Peyer's patch (tissue), 4 donors: ENCODE data around the gene EIF1AX. TPM values are rescaled to one million over a fixed set of nuclear protein-coding genes. Genes with fewer than 3 reads are reported as not detected.

Experiments
- DNase-seq, 3 donors: peaks; one replicate each; pipeline ENCODE4 v3.0.0-alpha.2; 2017 to 2019
- H3K27ac ChIP-seq, 4 donors: fragments of 200-600 bp; sonication (generic); one replicate each; pipeline ENCODE4 v1.5.1; 2016 to 2019
- H3K27me3 ChIP-seq, 2 donors: fragments of 200-600 bp; sonication (generic); one replicate each; pipeline ENCODE4 v1.5.1; 2019
- H3K36me3 ChIP-seq, 3 donors: fragments of 200-600 bp; sonication (generic); one replicate each; pipeline ENCODE4 v1.5.1; 2016 to 2019
- H3K4me1 ChIP-seq, 4 donors: fragments of 200-600 bp; sonication (generic); one replicate each; pipeline ENCODE4 v1.5.1; 2016 to 2019
- H3K4me3 ChIP-seq, 4 donors: fragments of 200-600 bp; sonication (generic); 1 replicate in 3 of 4; 2 replicates in 1 of 4; pipeline ENCODE4 v1.5.1; 2016 to 2019; ENCODE audit warnings: mild to moderate bottlenecking in 1 of 4
- H3K9me3 ChIP-seq, 4 donors: fragments of 200-600 bp; sonication (generic); one replicate each; pipeline ENCODE4 v1.5.1; 2016 to 2019; ENCODE audit warnings: mild to moderate bottlenecking in 1 of 4
- CTCF ChIP-seq, 6 experiments: fragments of 450-650 bp in 4 of 6; fragments of 200-600 bp in 2 of 6; sonication (generic) in 1 of 6; IDR thresholded peaks; one replicate each; pipeline ENCODE4 v1.5.1; 2017 to 2019; ENCODE audit warnings: antibody characterized with exemption in 6 of 6, mild to moderate bottlenecking in 3 of 6, moderate library complexity in 1 of 6
- POLR2A ChIP-seq, 2 donors: fragments of 450-650 bp; IDR thresholded peaks; one replicate each; pipeline ENCODE4 v1.5.1; 2017; ENCODE audit warnings: antibody characterized with exemption in 2 of 2, mild to moderate bottlenecking in 2 of 2, moderate library complexity in 2 of 2
- total RNA-seq, 4 donors: library from RNA; depleted of rRNA; stranded (reverse); fragments of >200 nt; gene quantifications; one replicate each; pipeline ENCODE4 v1.1.0, GENCODE V29; 2016

The EIF1AX gene
- 10 to 100 TPM; 20.8 to 30.5 (median 27.9) TPM for total RNA-seq

GRCh38 chrX:20141281-20142220, at the start of gene EIF1AX:
EIF1AX (minus strand) TSS chrX:20141838; CDS start chrX:20141640, 198 bp downstream.
- TF ChIP-seq POLR2A (IDR thresholded peaks at IDR 0.05) (peak; percentile 80 to 91), CTCF (IDR thresholded peaks at IDR 0.05) (no peak)
- Histone ChIP-seq H3K36me3 (no peaks in the 10 kb centered on the region), H3K4me3 (peak within 1 kb of the TSS; percentile 70 to 88 (median 76)), H3K9me3 (no peaks in the 10 kb centered on the region), H3K4me1 (peaks cover 0 to 13% (median 1%) of the 10 kb centered on the region in 4 donors), H3K27me3 (no peaks in the 10 kb centered on the region), H3K27ac (peak within 1 kb of the TSS; percentile 75 to 88 (median 85))
- peak; percentile 95 to 100 (median 98) for DNase-seq

- no peaks in the 10 kb centered on the region for H3K27me3 ChIP-seq
- H3K27ac ChIP-seq: no peak overlapping the region
- no peak overlapping the region for H3K4me3 ChIP-seq
- H3K36me3 ChIP-seq: peaks cover 0 to 10% (median 0%) of the 10 kb centered on the region in 3 donors
- DNase-seq: no peak
- TF ChIP-seq POLR2A (IDR thresholded peaks at IDR 0.05): no peak
- no peak for TF ChIP-seq CTCF (IDR thresholded peaks at IDR 0.05)
- no peaks in the 10 kb centered on the region for H3K4me1 ChIP-seq
- H3K9me3 ChIP-seq: no peaks in the 10 kb centered on the region
These were observed 47.5 kb upstream of the EIF1AX start for GRCh38 chrX:20189171-20189570.

- no peak for TF ChIP-seq CTCF (IDR thresholded peaks at IDR 0.05)
- TF ChIP-seq POLR2A (IDR thresholded peaks at IDR 0.05): no peak
- DNase-seq: no peak
These were observed 40.1 kb upstream of the EIF1AX start for GRCh38 chrX:20181598-20182329.

GRCh38 chrX:20177093-20177492, 35.5 kb upstream of the EIF1AX start:
- Histone ChIP-seq H3K27ac (no peak overlapping the region), H3K4me1 (no peaks in the 10 kb centered on the region), H3K36me3 (peaks cover 0 to 46% (median 0%) of the 10 kb centered on the region in 3 donors), H3K9me3 (no peaks in the 10 kb centered on the region), H3K27me3 (no peaks in the 10 kb centered on the region), H3K4me3 (no peak overlapping the region)
- no peak for DNase-seq
- TF ChIP-seq POLR2A (IDR thresholded peaks at IDR 0.05) (no peak), CTCF (IDR thresholded peaks at IDR 0.05) (no peak)

More at GRCh38 chrX:20181598-20182329, 40.1 kb upstream of the EIF1AX start:
- H3K4me3 ChIP-seq: no peak overlapping the region
- no peak overlapping the region for H3K27ac ChIP-seq
- no peaks in the 10 kb centered on the region for H3K4me1 ChIP-seq
- peaks cover 0 to 6% (median 0%) of the 10 kb centered on the region in 3 donors for H3K36me3 ChIP-seq
- H3K27me3 ChIP-seq: no peaks in the 10 kb centered on the region
- no peaks in the 10 kb centered on the region for H3K9me3 ChIP-seq

- no peaks in the 10 kb centered on the region for H3K9me3 ChIP-seq
- TF ChIP-seq POLR2A (IDR thresholded peaks at IDR 0.05) (no peak), CTCF (IDR thresholded peaks at IDR 0.05) (no peak)
- DNase-seq: no peak
- H3K27ac ChIP-seq: no peak overlapping the region
- peaks cover 0 to 68% (median 0%) of the 10 kb centered on the region in 3 donors for H3K36me3 ChIP-seq
- H3K4me3 ChIP-seq: no peak overlapping the region
- no peaks in the 10 kb centered on the region for H3K4me1 ChIP-seq
- H3K27me3 ChIP-seq: no peaks in the 10 kb centered on the region
These were observed 32.2 kb upstream of the EIF1AX start for GRCh38 chrX:20173856-20174255.
